SHP77 (cell line): ENCODE results near the gene SOST.
A peak's percentile ranks its signal among the peaks of the same experiment; 100 is the strongest.

Experiments
- DNase-seq, 2 experiments: peaks; one replicate each; lab custom pipeline; 2025; lab: John Stamatoyannopoulos, UW

The SOST gene

GRCh38 chr17:43741636-43742035 is 17.0 kb downstream of the SOST start:
- DNase-seq, result no peak

DNA sequence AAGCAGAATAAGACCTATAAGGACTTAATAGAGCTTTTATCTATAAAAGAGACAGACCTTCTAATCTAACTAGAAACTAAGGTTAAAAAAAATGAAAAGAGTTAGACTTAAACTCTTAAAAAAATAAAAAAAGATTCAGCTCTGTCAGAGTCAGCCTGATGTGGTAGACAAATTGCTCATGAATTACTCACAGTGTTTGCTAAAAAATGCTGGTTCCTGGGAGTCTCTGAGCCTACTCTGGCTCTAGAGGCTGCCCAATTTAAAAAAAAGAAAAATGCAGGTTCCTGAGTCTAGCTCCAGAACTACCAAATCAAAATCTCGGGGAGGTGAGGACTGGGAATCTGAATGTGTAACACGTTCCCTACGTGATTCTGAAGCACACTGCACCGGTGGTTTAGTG is 18.1 kb downstream of the SOST start:
- no peak for DNase-seq

DNA sequence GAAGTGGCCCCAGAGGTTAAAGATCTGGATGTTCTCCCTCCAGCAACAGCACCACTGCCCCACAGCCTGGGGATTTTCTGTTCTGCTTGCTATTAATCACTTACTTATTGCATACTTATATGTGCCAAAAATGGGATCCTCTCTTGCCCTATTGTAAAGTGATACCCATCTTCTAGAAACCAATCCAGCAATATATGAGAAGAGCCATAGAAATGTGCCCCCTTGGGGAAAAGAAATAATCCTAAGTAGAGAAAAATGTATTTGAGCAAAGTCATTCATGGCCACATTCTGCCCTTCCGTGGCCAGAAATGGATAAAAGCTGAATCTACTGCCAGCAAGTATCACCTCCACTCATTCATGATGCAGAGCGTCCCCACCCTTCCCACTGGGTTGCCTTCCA is 20.9 kb downstream of the SOST start:
- DNase-seq, result no peak

GRCh38 chr17:43736389-43736788 is 22.2 kb downstream of the SOST start:
- no peak for DNase-seq

DNA sequence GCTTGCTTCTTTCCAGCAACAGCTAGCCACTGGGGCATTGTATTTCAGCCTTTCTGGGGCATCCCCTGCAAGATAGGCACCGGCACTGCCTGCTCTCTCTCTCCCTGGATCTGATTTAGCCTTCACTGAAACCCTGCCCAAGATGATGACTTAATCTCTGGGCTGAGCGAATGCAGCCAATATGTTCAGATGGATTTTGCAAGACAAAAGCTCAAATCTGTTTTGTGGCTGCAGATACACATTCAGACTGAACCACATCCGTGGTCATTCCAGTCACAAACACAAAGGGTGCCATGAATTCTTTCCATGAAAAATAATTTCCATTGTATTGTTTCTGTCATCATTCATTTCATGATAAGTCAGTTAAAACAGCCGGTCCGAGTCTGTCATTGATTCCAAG is 24.2 kb downstream of the SOST start:
- no peak for DNase-seq

DNA sequence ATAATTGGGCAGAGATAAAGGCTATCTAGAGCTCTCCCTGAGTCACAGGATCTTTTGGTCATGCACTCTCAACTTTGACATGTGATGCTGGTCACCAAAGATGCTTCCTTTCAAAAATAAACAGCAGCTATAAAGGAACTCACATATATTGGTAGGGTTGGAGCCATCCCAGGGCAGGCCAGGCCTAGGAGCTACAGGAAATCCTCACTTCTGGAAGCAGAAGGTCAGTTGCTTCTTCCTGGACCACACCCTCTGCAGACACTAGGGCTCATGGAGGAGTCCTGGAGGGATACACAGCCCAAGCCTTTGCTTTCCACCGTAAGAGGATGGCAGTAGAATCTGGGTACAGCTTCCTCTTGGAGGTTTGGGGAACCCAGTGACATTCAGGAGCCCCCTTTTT is 24.6 kb downstream of the SOST start:
- DNase-seq, result no peak

DNA sequence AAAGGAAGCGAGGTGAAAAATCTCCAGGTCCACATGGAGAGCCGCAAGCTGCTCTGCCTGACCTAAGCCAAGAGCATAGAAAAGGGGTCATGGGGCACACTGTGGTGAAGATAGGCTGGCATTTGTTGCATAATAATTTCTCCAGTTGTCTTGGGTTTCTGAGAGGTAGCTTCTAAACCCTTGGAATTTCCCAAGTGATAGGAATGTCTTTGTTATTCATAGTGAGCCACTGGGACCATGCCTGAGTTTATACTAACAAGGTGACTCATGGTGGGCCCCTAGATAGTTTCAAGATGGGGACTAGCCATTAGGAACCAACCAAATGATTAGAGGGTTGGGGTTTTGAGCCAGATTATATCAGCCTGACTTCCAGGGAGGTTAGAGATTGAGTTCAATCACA is 25.6 kb downstream of the SOST start:
- DNase-seq, result no peak

- no peak for DNase-seq
Observed at GRCh38 chr17:43728081-43728480, 30.5 kb downstream of the SOST start.

DNA sequence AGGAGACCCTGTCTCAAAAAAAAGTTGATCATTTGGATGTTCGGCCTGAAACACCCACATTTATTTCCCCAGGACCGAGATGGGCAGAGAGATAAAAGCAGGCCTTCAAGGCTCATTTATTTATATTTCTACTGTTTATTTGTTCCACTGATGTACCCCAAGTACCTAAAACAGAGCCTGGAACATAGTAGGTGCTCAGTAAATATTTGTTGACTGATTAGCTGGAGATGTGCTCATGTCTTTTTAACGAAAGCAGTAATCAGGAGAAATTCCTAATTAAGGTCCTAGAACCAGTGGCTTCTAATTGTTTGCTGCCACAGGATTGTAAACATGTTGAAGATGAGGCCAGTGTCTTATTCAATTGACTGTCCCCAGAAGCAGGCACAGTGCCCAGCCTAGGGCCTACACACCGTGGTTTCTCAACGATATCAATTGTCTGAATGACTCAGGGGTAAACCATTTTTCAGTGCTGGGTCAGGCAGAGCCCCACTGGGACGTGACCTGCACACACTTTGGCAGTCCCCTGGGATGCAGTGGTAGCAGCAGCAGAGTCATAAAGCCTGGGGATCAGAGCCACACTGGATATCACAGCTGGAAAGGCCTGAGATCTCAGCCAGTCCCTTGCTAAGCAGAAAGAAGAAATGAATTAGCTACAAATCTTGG is 34.8 kb downstream of the SOST start:
- no peak for DNase-seq

DNA sequence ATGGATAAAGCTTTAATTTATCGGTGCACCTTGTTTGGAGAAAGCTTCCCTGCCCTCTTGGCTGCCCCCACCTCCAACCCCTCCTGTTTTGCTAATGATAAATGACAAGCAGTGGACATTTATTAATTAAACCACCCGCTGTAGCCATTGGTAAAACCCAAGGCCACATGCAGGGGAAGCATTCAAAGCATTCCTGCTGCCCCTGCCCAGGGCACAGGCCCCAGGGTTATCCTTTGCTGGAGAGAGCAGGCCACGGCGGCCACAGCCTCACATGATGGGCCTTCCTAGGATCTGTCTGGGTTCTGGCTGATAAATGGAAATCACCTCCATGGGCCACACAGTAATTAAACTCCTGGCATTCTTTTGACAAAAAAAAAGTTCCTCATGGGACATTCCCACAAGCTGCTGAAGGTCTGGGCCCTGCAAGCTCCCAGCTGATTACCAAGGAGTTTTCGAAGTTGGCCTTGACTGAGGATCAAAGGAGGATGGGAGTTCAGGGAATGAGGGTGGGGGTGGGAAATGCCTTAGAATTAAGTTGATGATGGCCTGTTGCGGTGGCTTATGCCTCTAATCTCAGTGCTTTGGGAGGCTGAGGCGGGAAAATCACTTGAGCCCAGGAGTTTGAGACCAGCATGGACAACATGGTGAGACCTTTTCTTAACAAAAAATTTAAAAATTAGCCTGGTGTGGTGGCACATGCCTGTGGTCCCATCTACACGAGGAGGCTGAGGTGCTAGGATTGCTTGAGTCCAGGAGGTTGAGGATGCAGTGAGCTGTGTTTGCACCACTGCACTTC is 35.5 kb downstream of the SOST start:
- no peak for DNase-seq

GRCh38 chr17:43722269-43722619 is 36.3 kb downstream of the SOST start:
- no peak for DNase-seq

DNA sequence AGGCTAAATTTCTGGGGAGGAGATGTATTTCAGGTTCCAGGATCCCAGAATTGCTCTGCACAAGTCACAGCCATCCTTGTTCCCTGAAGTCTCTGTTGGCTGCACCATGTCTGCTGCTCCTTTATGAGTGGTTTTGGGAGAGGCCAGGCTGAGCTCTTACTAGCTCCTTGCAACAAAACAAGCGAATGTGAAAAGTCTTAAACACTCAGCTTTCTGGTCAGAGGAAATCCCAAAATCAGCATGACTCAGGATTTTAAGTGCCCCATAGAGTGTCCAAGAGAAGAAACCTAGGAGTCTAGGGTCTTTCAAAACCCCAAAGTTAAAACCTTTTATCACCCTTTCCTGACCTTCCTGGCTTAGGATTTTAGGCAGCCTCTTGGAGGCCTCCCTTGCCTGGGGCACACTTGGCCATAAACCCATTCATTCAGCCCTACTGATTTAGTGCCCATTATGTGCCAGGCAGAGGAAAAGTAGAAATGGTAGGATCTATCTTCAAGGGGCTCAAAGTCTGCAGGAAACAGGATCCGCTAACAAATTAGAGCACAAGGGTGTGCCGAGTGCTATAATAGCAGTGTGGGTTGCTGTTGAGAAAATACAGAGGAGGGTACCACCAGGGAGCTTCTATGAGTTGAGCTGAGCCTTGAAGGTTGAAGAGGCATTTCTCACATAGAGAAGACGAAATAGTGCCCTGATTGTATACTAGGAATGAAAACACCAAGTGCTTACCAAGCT is 36.9 kb downstream of the SOST start:
- DNase-seq, result no peak

GRCh38 chr17:43720311-43721060 is 38.1 kb downstream of the SOST start:
- DNase-seq, result peak; percentile 12 to 26

- no peak for DNase-seq
Observed at GRCh38 chr17:43719578-43719977, 39.0 kb downstream of the SOST start.

DNA sequence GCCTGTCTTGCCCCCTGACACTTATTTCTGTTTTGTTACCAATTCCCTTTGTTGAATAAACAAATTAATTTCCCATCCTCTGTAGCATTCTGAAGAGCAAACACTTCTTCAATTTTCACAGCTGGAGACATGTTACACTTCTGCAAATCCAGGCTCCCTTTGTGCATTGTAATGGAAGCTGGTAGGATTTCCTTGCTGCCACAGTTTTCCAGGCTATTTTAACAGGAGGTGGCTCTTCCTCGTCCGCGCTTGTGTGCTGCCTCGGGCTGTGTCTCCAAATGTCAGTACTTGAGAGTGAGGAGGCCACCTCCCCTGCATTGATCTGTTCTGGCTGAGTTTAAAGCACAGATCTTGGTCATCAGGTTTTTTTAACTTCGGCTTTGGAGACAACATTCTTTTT is 40.0 kb downstream of the SOST start:
- no peak for DNase-seq

- DNase-seq, result no peak
Observed at GRCh38 chr17:43717913-43718312, 40.7 kb downstream of the SOST start.

DNA sequence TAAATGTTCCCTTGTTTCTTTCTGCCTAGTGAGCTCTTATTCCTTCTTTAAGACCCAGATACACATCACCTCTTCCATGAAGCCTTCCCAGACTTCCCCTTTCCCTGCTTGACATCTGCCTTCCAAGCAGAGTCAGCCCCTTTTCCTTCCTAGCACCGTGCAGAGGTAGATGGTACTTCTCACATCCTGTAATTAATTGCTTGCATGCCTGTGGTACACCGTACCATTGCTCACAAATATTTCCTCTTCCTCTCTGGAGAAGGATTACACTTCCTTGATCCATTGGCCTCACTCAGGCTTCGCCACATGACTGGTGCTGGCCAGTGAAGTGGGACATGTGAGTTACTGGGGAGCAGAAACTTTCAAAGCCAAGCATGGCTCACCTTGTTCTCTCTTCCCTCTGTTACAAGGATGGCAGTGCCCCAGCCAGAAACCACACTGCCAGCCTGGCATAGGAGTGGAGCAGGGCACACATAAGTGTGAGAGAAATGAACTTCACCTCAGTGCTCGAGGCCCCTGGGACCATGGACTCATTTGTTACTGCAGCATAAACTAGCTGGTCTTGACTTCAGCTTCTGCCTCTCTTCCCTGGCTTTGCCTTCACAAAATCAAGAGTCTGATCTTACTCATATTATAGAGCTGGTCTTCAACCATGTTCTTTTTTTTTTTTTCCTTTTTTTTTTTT is 44.0 kb downstream of the SOST start:
- DNase-seq, result no peak

- no peak for DNase-seq
Observed at GRCh38 chr17:43713494-43714162, 45.0 kb downstream of the SOST start.

GRCh38 chr17:43712397-43712796 is 46.2 kb downstream of the SOST start:
- DNase-seq, result no peak

DNA sequence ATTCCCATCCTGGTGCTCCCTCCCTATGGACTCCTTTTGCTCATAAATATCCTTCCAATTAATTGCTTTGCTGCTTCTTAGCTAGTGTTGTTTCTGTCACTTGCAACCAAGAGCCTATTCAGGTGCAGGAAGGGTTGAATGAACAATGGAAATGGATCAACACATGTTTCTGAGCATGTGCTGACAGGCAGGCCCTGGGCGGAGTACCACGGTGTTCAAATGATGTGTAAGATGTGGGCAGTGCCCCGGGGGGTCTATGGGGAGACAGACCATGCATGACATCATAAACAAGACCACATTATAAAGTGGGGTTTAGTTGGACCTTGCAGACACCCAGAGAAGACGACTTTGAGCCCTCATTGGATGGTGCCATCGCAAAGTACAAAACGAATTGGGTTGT is 48.5 kb downstream of the SOST start:
- DNase-seq, result no peak

DNA sequence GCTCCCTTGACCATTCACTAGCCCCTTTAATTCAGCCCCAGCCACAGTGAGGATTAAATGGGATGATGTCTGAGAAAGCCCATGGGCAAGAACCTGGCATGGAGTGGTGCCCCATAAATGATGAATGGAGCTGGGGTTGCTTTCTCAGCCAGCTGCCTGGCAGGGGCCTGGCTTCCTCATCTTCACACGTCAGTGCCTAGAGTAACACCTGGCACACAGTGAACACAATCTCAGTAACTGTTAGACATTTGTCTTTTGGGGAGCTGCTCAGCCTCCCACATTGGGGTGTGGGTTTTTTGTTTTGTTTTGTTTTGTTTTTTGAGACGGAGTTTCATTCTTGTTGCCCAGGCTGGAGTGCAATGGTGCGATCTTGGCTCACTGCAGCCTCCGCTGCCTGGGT is 49.4 kb downstream of the SOST start:
- no peak for DNase-seq
